Measurements from ENCODE around the gene TSEN15.

Gene TSEN15

GRCh38 chr1:184051485-184052193, at the start of gene TSEN15:
TSS of gene TSEN15 (plus strand) at chr1:184051730. CDS start at chr1:184051756, 26 bp downstream.
- FAIRE-seq (peak; percentile 92), DNase-seq (ENCODE audit: insufficient read length, low spot score) (peak; percentile 71)

DNA sequence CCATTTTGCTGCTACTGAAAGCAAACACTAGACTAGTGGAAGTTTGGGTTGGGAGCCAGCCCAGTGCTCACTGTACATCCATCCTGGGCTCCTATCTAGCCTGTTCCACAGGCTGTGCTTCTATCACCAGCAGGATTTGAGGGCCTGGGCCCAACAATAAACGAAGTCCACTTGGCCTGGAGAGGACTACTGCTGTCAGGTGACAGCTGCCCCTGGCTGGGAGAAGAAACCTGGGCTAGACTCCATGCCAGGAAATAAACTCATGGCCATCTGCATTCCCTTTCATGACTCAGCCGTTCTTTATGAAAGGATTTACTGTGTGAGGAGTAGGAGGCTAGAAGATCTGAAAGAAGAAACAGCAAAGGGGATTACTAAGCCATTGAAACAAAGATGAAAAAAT, 49.5 kb upstream of the TSEN15 start:
- DNase-seq (ENCODE audit: insufficient read length, low spot score) (no peak), FAIRE-seq (no peak)

DNA sequence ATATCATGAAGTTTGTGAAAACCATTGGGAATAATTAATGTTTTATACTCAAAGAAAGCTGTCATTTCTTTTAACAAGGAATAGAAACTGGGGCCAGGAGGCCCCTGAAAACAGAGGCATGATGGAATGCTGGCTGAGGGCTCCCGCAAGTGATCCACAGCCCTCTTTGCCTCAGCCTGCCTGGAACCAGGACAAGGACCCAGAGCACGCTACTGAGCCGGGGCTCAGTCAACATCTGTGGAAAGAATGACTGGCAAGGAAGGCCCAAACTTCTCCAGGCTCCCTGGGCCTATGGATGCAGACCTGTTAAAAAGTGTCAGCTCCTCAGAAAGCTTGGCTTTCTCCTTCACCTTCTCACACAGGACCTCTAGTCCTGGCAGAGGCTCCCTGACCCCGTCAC, 46.6 kb upstream of the TSEN15 start:
- no peak for DNase-seq (ENCODE audit: insufficient read length, low spot score)
- FAIRE-seq, result no peak

- FAIRE-seq (no peak), DNase-seq (ENCODE audit: insufficient read length, low spot score) (no peak)
Measured at GRCh38 chr1:184005506-184005905, 46.0 kb upstream of the TSEN15 start.

DNA sequence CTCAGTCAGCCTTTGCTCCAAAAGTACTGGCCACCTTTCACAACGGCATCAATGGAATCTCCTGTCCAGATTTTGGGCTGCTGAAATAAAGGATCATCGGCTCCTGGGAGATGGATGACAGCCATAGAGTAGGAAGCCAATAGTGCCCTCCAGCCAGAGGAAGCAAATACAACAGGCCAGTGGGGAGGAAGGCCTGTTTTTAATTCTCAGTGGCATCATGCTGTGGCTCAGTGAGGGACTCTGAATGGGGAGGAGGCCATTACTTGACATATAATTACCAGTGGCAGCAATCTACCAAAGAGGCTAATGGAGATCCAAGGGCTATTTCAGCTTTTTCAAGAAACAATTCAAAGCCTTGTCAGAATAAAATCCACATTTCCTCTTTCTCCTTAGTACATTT, 40.7 kb upstream of the TSEN15 start:
- no peak for FAIRE-seq
- DNase-seq (ENCODE audit: insufficient read length, low spot score), result no peak

DNA sequence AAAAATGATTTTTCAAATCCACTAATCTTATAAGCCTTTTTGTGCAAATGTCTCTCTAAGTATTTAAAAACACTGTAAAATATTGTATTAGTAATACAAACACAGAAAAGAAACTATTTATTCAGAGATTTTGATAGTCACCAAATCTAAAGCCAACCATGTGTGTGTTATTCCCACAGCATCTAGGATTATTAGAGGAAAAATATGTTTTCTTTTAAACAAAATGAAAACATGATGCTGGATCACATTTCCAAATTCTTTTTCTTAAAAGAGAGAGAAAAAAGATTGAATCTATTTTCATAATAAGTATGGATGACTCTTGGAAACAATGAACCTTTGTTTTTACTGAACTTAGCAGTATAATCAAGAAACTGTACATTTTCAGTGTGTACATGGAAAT, 39.3 kb upstream of the TSEN15 start:
- no peak for DNase-seq (ENCODE audit: insufficient read length, low spot score)
- no peak for FAIRE-seq

DNA sequence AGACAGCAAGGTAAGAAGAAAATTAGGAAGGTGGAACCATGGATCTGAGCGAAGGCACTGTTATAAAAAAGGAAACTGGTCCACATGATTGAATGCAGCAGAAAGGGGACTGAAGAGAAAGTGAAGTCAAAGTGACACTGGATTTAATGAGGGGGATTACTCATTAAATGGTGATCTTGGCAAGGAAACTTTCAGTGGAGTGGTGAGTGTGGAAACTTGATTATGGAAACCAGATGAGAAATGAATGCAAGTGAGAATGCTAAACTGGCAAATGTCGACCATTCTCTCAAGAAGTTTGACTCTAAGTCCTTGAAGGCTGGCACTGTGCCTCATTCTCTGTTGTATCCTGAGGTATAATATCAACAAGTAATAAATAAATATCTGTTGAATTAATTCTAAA, 37.3 kb upstream of the TSEN15 start:
- no peak for DNase-seq (ENCODE audit: insufficient read length, low spot score)
- FAIRE-seq, result no peak

GRCh38 chr1:184016169-184016568, 35.4 kb upstream of the TSEN15 start:
- FAIRE-seq (no peak), DNase-seq (ENCODE audit: insufficient read length, low spot score) (no peak)

GRCh38 chr1:184017306-184017705, 34.2 kb upstream of the TSEN15 start:
- DNase-seq (ENCODE audit: insufficient read length, low spot score), result no peak
- FAIRE-seq, result no peak

GRCh38 chr1:184018622-184019021, 32.9 kb upstream of the TSEN15 start:
- no peak for FAIRE-seq
- no peak for DNase-seq (ENCODE audit: insufficient read length, low spot score)

DNA sequence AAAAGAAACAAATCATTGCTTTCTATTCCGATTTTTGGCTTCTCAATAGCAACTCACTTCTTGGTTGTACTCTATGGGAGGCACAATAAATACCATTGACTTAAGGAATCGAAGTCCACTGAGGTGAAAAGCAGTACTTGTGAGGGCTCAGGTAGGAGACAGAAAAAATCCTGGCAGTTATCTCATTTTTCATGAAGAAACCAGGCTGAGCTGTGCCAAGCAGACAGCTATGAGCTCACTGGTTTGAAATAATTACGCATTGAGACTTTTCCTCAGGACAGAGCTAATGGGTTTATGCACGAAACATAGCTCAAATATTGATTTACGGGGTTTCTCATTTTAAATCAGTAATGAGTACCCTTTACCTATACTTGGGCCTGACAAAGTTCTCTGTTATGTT, 32.5 kb upstream of the TSEN15 start:
- FAIRE-seq, result no peak
- no peak for DNase-seq (ENCODE audit: insufficient read length, low spot score)

- DNase-seq (ENCODE audit: insufficient read length, low spot score) (no peak), FAIRE-seq (no peak)
Measured at GRCh38 chr1:184019506-184019905, 32.0 kb upstream of the TSEN15 start.

DNA sequence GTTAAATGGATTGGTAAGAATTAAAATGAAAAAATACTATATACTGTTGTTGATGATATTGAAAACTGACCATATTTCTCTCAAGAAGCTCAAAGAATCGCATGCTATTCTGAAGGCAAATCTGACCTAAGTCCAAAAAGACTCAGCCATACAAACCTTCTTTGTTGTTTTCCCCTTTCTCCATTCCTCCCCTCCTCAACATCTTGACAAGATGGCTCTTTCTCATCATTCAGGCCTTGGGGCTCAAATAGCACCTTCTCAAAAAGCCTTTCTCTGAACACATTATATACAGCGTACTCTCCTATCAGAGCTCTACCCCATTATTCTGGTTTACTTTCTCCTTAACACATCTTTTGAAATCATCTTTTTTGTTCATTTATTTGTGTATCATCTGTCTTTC, 31.2 kb upstream of the TSEN15 start:
- FAIRE-seq (no peak), DNase-seq (ENCODE audit: insufficient read length, low spot score) (no peak)

- DNase-seq (ENCODE audit: insufficient read length, low spot score) (no peak), FAIRE-seq (no peak)
Measured at GRCh38 chr1:184020855-184021254, 30.7 kb upstream of the TSEN15 start.

- DNase-seq (ENCODE audit: insufficient read length, low spot score) (no peak), FAIRE-seq (no peak)
Measured at GRCh38 chr1:184021728-184022127, 29.8 kb upstream of the TSEN15 start.

DNA sequence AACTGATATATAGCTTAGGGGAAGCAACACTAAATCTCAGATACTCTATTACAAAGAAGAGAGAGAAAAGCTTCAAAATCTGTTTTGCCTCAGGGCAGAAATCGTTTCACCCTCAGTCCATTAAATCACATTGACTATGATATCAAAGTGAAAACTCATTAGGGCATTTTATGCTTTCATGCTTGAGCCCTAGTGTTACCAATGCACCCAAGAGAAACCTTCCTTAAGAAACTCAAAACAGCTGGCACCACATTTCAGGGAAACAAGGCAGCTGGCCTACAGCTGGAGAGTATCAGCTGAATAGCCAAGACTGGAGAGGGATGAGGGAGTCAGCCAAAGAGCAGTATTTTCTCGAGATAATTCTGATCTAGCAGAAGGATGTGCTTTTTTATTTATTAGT, 28.9 kb upstream of the TSEN15 start:
- DNase-seq (ENCODE audit: insufficient read length, low spot score) (no peak), FAIRE-seq (no peak)

GRCh38 chr1:184023171-184023570, 28.4 kb upstream of the TSEN15 start:
- DNase-seq (ENCODE audit: insufficient read length, low spot score) (no peak), FAIRE-seq (no peak)

- DNase-seq (ENCODE audit: insufficient read length, low spot score), result no peak
- no peak for FAIRE-seq
Measured at GRCh38 chr1:184025242-184025675, 26.3 kb upstream of the TSEN15 start.

DNA sequence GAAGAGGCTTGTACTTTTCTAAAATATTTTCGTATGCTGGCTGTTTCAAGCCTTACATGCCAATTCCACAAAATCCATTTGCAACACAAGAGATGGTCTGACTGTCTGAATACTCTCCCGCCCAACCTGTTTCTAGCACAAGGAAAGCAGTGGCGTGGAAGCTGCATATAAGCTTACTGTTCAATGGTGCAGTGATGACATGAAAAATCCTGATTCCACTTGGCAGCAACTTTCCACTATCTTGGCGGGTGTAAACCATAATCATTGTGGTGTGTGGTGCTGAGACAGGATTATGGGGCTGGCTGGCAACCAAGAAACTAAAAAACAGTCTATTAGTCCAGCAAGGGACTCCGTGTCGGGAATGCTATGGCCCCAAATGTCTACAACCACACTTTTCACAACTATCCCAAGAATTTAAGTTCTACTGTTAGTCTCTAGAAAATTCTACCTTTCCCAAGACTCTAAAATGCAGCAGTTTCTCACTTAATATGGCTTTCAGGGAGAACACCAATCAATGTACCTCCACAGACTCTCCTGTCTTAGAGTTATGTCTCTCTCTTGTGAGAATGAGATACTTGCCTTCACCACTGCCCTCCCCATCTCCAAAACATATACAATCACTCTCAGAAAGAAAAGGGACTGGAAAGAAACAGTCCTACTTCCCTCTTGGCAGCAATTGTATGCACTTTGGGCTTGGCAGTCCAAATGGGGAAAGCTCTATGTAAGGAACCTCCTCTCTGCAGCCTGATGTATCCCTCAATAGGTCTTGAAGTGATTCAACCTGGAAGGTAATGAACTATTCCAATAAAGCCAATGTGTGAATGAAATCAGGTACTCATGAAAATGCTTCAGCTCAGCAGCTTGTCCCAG, 23.5 kb upstream of the TSEN15 start:
- no peak for FAIRE-seq
- DNase-seq (ENCODE audit: insufficient read length, low spot score), result no peak

- DNase-seq (ENCODE audit: insufficient read length, low spot score) (no peak), FAIRE-seq (no peak)
Measured at GRCh38 chr1:184028854-184029623, 22.5 kb upstream of the TSEN15 start.

- no peak for FAIRE-seq
Measured at GRCh38 chr1:184030433-184031091, 21.0 kb upstream of the TSEN15 start.

More at GRCh38 chr1:184030433-184031091, 21.0 kb upstream of the TSEN15 start:
- DNase-seq (ENCODE audit: insufficient read length, low spot score), result no peak

Measured in GM19239 (cell line).